HG02763 (cell line): ENCODE measurements around the gene NIT1.

ENCODE experiments used
- ATAC-seq: cut with Tn5 transposase; IDR thresholded peaks from one replicate; pipeline ENCODE4 v1.9.1; 2021; ENCODE audit warnings: mild to moderate bottlenecking, moderate library complexity; ENCODE audit not compliant: unreplicated experiment

NIT1 gene

GRCh38 chr1:161145832-161146231 is 27.9 kb downstream of the NIT1 start:
- no peak for ATAC-seq

GRCh38 chr1:161153176-161153575 is 35.3 kb downstream of the NIT1 start:
- ATAC-seq = no peak

- ATAC-seq = peak; percentile 74
These were observed 35.9 kb downstream of the NIT1 start, which contains the start of gene UFC1 for GRCh38 chr1:161153682-161154337. UFC1 (plus strand) TSS chr1:161153978; CDS start chr1:161153998, 20 bp downstream.

- ATAC-seq = no peak
These were observed 40.0 kb downstream of the NIT1 start for GRCh38 chr1:161157867-161158266.

- no peak for ATAC-seq
These were observed 40.6 kb downstream of the NIT1 start for GRCh38 chr1:161158316-161159010.

- peak; percentile 88 for ATAC-seq
These were observed 41.4 kb downstream of the NIT1 start, which contains the start of gene USP21 for GRCh38 chr1:161159087-161159912. USP21 (plus strand) TSS chr1:161159500; CDS start chr1:161160641, 1,141 bp downstream.

- ATAC-seq = peak; percentile 11
These were observed 42.0 kb downstream of the NIT1 start for GRCh38 chr1:161159913-161160243.

GRCh38 chr1:161160671-161161145 is 42.8 kb downstream of the NIT1 start:
- no peak for ATAC-seq

GRCh38 chr1:161161652-161162051 is 43.7 kb downstream of the NIT1 start:
- ATAC-seq = no peak

GRCh38 chr1:161162052-161162451 is 44.1 kb downstream of the NIT1 start:
- no peak for ATAC-seq

GRCh38 chr1:161162806-161163205 is 44.9 kb downstream of the NIT1 start:
- ATAC-seq = no peak

GRCh38 chr1:161163793-161164192 is 45.9 kb downstream of the NIT1 start:
- no peak for ATAC-seq

- ATAC-seq = no peak
These were observed 47.2 kb downstream of the NIT1 start for GRCh38 chr1:161164901-161165610.

- peak; percentile 92 for ATAC-seq
These were observed 48.1 kb downstream of the NIT1 start, which contains the start of gene PPOX for GRCh38 chr1:161165742-161166668. PPOX (plus strand) TSS chr1:161166426; CDS start chr1:161166848, 422 bp downstream.

GRCh38 chr1:161166669-161167548 is 49.0 kb downstream of the NIT1 start:
- no peak for ATAC-seq

- ATAC-seq = no peak
These were observed 51.0 kb downstream of the NIT1 start for GRCh38 chr1:161168906-161169305.
